Stimulated activated CD4-positive, alpha-beta T cell treated with anti-CD3 and anti-CD28 coated beads, Interleukin-1b, Interleukin-23, amount 100 ng/mL, for 4 hours (primary cell): Measurements from ENCODE around the gene RAB3GAP2.
"Not testable (repeated sequence)": the region's sequence is repeated elsewhere in the genome, so short reads cannot be mapped to it uniquely, and the experiment has no call there.

Experiments
- DNase-seq, 2 donors: peaks; one replicate each; pipeline ENCODE4 v3.0.0-alpha.2; 2020; ENCODE audit warnings: low read depth in 2 of 2

RAB3GAP2 gene, protein sequence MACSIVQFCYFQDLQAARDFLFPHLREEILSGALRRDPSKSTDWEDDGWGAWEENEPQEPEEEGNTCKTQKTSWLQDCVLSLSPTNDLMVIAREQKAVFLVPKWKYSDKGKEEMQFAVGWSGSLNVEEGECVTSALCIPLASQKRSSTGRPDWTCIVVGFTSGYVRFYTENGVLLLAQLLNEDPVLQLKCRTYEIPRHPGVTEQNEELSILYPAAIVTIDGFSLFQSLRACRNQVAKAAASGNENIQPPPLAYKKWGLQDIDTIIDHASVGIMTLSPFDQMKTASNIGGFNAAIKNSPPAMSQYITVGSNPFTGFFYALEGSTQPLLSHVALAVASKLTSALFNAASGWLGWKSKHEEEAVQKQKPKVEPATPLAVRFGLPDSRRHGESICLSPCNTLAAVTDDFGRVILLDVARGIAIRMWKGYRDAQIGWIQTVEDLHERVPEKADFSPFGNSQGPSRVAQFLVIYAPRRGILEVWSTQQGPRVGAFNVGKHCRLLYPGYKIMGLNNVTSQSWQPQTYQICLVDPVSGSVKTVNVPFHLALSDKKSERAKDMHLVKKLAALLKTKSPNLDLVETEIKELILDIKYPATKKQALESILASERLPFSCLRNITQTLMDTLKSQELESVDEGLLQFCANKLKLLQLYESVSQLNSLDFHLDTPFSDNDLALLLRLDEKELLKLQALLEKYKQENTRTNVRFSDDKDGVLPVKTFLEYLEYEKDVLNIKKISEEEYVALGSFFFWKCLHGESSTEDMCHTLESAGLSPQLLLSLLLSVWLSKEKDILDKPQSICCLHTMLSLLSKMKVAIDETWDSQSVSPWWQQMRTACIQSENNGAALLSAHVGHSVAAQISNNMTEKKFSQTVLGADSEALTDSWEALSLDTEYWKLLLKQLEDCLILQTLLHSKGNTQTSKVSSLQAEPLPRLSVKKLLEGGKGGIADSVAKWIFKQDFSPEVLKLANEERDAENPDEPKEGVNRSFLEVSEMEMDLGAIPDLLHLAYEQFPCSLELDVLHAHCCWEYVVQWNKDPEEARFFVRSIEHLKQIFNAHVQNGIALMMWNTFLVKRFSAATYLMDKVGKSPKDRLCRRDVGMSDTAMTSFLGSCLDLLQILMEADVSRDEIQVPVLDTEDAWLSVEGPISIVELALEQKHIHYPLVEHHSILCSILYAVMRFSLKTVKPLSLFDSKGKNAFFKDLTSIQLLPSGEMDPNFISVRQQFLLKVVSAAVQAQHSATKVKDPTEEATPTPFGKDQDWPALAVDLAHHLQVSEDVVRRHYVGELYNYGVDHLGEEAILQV (N-terminal part only)

DNA sequence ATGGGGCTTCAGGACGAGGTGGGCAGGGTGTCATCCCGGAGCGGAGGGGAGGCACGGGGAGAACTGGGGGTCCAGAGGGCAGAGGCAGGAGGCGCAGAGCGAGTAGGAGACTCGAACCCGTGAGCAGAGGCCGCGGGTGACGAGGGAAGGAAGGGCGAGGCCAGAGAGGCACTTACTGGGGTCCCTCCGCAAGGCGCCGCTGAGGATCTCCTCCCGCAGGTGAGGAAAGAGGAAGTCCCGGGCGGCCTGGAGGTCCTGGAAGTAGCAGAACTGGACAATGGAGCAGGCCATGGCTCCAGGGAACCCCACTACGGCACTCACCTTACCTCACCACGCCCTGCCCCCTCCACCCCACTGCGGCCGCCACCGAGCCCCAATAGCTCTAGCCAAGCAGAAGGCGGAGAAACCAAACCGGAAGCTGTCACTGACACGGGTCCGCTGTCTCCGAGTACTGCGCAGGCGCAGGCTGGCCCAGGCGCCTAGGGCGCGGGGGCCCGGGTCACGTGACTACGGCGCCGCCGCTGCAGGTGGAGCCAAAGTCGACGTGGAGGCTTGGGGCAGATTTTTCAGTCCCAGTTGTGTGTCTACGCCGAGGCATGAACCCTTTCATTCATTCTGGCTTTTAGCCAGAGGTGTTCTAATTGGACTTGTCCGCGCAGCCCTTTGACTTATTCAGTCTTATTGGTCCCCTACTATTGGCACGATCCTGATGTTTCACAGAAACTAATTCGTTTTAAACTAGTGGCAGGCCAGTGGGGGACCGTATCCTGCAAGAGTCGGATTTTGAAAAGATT lies at the start of gene RAB3GAP2:
Gene RAB3GAP2 (minus strand): TSS at position 407 of the 794 bp plus-strand sequence. CDS start 116 bp downstream, at position 291.
- DNase-seq, result peak; percentile 94

DNA sequence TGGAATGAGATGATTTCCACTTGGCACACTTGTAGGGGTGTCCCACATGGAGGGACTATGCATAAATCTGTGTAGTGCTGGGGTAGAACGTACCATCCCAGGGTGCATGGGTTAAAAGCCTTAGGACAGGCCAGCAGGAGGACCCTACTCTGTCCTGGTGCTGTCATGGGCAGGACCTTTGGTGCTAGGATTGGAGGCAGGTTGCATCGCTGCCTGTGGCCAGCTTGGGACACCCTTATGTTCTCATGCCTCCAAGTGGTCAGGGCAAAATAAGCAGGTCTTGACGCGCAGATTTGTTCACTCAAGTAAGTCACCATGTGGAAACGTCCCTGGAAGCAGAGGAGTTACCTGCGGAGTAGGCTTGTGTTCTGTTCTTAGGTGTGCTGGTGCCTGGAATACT lies 49.5 kb upstream of the RAB3GAP2 start:
- no peak for DNase-seq

DNA sequence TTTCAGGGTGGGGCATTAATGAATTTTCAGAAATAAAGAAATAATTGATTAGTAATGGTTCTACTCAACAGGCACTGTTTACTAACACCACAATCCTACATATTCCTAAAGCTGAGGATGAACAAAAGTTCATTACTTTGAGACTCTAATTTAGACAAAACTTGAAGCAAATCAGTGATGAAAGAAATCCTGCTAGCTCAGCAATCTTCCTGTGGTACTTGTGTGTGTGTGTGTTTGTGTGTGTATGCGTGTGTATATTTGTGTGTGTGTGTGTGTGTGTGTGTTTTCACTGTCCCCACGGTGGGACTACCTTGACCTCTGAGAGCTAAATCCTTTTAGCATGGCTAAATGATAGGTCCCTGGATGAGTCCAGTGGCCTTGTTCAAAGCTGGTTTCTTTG lies 48.5 kb upstream of the RAB3GAP2 start:
- no peak for DNase-seq

DNA sequence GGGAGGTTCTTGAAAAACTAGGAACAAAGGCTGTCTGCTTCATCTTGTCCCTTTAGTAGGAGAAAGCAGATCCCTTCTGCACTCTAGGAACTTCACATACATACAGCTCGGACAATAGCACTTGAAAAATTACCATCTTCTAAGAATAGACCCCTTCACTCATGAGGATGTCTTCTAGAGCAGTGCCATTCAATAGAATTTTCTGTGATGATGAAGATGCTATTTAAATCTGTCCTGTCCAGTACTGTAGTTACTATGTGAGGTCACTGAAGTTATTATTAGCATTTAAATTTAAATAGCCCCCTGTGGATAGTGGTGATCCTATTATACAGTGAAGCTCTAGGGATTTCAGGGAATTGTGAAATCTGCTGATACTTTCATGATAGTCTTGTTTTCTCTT lies 46.4 kb upstream of the RAB3GAP2 start:
- no peak for DNase-seq

DNA sequence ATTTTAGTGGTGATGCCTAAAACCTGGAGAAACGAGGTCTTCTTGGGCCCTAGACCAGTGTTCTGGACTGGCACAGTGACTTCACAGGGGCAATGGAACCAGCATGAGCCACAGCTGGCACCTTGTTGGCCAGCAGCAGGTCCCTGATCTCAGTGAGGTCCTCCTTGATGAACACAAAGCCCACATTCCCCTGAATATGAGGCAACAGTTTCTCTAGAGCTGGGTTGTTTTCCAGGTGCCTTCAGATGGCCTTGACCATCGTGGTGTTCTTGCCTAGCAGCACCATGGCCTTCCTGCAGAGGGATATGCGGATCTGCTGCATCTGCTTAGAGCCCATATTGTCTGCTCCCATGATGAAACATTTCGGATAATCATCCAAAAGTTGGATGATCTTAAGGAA lies 44.9 kb upstream of the RAB3GAP2 start:
- no peak for DNase-seq

DNA sequence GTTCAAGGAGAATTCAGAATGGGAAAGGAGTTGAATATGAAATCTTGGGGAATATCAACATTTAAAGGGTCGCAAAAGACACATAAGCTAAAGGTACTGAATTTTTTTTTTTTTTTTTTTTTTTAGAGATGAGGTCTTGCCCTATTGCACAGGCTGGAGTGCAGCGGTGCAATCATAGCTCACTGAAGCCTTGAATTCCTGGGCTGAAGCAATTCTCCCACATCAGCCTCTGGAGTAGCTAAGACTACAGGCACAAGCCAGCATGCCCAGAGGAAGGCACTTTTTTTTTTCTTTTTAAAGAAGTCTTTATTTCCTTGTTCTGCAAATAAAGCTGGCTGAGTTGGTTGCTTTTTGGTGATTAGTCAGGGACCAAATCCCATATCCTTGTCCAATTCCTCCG lies 44.1 kb upstream of the RAB3GAP2 start:
- DNase-seq, result no peak

DNA sequence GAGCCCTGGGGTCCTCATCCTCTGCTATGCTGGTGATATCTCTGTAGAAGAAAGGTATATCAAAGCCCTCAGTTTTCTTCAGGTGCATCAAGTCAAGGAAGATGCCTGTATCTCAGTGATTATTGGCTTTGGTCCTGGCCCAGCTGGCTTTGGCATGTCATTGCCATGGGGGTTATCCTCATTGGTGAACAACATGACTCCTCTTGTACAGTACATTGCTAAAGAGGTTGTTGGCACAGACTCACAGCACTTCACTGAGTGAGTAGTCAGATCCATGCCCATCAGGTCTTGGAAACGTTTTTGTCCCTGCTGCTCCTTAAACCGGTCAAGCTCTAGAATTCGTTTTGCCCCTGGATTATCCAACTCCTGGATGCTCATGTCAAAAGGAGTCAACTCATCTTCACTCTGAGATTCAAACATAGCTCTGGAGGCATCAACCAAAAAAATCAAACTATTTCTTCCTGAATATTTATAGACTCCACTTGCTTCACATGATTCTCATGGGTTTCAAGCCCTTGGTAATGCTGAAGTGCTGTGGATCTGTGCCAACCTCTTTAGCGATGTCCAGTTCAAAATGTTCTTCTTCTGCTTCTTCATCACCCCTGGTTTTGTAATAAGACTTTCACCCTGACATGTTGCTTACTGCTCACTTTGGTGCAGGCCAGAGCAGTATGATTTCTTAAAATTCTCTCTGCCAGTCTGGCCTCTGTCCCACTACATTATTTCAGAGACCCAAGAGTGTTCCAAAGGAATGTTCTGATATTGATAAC lies 43.0 kb upstream of the RAB3GAP2 start:
- DNase-seq, result no peak

DNA sequence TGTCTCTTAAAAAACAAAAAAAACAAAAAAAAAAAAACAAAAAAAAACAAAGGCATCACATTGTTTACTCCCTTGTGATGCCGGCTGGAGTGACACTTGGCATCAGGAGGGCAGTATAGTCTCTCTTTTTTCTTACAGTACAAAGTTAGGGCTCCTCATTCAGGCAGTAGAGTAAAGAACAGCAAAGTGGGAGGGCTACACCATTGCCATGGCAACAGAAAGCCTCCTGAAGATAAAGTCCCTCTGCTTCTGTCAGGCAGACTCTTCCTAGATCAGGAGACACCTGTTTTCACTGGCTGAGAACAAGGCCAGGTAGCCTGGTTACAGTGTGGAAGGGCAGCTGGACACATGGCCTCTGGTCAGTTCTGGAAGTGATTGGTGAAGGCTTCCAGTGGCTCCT lies 41.3 kb upstream of the RAB3GAP2 start:
- no peak for DNase-seq

DNA sequence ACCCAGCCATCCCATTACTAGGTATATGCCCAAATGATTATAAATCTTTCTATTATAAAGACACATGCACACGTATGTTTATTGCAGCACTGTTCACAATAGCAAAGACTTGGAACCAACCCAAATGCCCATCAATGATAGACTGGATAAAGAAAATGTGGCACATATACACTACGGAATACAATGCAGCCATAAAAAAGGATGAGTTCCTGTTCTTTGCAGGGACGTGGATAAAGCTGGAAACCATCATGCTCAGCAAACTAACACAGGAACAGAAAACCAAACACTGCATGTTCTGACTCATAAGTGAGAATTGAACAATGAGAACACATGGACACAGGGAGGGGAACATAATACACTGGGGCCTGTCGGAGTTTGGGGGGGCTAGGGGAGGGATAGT lies 37.9 kb upstream of the RAB3GAP2 start:
- not testable (repeated sequence) for DNase-seq

DNA sequence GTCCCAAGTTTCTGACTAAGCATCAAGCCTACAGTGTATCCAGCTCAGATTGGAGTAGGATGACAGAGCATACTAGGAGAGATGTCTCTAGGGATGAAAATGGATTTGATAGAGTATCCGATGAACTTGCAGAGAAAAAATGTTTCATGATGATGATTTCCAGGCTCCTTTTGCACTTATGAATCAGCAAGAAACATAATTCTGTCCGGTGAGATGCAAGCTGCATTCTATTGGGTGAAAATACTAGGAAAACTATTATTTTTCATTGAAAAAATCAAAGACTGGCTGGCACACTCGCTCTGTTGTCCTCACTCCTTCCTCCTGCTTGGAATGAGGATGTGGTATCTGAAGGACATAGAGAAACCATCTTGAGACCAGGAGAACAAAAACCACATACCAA lies 35.4 kb upstream of the RAB3GAP2 start:
- no peak for DNase-seq

DNA sequence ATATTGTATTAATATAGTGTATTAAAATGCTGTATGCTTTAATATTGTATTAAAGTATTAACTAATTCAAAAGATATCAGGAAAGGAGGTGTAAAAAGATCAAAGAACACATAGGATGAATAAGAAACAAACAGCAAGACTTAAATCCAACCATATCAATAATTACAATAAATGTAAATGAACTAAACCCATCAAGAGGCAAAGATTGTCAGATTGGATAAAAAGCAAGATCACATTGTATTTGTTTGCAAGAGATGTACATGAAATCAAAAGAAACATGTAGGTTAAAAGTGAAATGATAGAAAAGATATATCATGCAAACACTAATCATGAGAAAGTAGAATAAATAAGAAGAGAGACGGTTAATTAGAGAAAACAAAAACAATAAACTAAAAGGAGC lies 34.1 kb upstream of the RAB3GAP2 start:
- no peak for DNase-seq

DNA sequence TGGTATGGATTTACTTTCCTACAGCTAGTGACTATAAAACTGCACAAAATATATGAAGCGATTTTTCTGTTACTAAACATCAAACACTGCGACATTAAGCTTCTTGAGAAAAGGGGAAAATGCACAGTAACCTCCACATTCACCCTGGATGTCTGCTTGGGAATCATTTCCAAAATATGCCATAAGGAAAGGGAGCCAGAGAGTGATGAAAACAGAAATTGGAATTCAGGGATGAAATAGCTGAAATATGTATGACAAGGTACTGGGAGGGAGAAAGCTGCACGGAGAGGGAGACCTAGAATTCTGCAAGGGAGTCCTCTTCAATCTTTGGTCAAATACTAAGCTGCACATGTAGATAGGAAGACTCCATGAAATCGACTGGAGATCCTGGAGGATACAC lies 31.6 kb upstream of the RAB3GAP2 start:
- DNase-seq, result no peak

DNA sequence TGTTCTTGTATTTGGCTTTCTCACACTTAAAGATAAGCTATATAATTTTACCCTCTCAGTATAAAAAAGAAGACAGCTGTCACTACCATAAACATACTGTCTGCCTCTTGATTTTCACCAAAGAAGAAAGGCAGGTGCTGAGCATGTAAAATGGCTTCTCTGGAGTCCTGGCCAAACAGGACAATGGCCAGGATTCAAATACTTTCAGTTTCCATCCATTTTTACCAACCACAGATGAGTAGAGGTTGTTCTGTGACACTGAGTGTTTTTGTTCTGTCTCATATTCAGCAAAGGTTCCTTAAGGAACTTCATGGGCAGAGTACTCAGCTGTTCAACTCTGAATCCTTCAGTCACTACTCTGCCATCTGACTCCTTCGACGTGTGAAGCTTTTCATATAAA lies 29.4 kb upstream of the RAB3GAP2 start:
- DNase-seq, result no peak

DNA sequence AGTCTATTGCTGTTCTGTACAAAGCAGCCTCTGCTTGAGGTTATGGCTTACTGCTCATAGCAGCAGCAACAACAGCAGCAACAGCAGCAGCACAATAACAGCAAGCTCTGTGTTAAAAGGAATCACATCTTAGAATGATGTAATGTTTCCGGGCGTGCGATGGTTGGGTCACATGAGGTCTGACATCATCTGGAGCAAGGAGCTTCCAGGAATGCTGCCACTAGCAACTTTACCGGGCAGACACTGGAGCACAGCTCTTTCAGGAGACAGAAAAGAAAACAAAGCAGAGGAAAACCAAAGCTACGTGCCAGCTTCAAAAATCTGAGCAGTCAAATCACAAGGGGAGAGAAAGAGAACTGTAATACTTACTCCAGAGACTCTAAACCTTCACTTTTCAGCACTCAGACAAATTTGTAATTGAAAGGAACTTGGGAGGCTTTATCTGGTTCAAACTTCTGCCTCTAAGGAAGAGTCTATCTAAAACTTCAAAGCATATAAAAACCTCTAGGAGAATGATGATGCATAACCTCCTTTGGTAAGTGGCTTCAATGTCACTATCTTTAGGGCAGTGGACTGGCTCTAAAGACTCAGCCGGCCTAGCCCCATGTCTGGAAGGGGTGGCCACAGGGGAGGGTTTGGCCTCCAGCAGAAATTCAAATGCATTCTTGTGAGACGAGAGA lies 28.3 kb upstream of the RAB3GAP2 start:
- DNase-seq, result no peak

DNA sequence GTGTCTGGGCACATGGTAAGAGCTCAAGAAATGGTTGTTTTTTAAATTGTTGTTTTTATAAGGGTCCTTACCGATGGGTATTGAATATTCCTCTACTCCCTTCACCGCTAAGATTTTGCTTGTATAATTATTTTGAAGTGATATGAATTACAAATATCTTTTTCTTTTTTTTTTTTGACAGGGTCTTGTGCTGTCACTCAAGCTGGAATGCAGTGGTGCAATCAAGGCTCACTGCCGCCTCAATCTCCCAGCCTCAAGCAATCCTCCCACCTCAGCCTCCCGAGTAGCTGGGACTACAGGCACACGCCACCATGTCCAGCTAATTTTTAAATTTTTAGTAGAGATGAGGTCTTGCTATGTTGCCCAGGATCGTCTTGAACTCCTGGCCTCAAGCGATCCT lies 27.1 kb upstream of the RAB3GAP2 start:
- no peak for DNase-seq

DNA sequence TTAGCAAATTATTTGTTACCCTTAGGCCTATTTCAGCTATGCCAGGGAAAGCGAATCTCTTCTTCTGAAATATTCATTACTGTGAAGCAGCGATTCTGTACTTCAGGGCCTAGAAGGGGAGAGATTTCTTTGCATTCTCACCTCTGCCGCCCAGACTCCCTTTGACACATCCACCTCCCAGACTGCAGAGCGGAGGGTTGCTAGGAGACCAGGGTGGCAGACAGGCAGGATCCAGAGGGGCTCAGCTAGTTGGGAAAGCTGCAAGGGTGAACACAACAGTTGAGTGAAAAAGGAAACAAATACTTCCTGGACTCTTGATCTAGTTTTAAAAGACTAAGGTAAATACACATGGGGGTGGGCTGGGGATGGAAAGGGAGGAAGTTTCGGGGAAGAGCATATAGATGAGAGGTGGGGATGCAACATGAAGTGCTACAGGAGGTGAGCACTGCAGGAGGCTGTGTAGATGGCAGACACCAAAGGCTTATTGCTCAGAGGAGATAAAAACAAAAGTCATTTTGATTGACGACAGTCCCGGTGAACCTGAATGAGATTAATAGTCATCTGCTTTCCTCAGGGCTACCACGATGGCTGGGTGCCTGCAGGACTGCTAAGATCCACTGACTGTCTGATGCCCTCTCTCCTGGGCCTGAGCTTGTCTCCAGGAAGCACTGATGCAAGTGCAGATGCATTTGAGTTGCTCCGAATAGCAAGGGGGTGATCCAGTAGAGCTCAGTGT lies 26.4 kb upstream of the RAB3GAP2 start:
- no peak for DNase-seq

DNA sequence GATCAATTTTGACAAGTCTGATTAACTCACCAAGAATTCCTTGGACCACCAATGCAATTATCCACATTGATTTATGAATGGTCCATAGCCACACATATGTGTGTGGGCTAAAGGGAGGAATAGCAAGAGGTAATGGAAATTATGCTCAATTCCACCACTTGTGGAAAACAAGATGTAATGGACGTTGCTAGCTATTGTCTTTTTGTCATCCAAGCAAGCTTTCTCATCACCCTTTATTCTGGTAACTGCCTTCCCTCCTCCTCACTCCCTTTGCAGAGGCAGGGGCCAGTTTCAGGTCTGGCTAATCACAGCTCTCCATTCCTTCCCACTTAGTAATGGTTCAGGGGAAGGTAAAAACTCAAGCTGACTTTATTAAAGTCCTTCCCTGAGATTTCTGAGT lies 24.7 kb upstream of the RAB3GAP2 start:
- no peak for DNase-seq

DNA sequence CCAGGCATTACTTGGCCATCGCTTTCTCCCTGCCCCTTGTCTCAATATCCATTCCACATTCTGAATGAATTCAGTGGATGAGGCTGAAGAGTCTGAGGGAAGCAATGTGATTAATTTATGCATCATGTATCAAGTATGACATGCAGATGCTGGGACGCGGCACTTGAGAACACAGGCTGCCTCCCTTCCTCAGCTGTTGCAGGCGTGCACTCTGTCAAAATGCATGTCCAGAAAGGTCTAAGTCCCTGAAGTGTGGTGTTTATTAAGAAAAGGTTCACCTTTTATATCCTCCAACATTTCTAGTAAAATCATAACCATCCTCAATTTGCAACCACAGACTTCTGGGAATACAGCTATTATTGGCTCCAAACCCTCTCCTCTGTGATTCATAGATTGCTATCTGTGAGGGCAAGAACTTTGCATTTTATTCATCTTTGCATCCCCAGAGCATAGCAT lies 22.6 kb upstream of the RAB3GAP2 start:
- no peak for DNase-seq

DNA sequence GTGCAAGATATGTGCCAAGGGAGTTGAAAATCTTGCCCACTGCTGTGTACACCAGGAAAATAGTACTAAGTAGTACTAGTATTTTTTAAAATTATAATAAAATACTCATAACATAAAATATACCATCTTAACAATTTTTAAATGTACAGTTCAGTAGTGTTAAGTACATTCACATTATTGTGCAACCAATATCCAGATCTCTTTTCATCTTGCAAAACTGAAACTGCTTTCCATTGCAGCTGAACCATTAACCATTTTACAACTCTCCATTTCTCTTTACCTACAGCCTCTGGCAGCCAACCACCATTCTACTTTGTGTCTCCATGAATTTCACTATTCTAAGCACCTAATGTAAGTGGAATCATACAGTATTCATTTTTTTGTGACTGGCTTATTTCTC lies 19.3 kb upstream of the RAB3GAP2 start:
- DNase-seq, result no peak
